HepG2 (cell line): ENCODE measurements around the gene PHOSPHO2. TPM values are rescaled to one million over a fixed set of nuclear protein-coding genes. Genes with fewer than 3 reads are reported as not detected.
A peak's percentile ranks its signal among the peaks of the same experiment; 100 is the strongest.

ENCODE experiments used
- ADNP ChIP-seq: sonication (generic); formaldehyde crosslinking; IDR thresholded peaks from 2 replicates; pipeline ENCODE4 v1.4.0; 2020; ENCODE audit warnings: missing genetic modification reagents
- BCL6 ChIP-seq: IDR thresholded peaks from 2 replicates; pipeline ENCODE4 v1.6.1; 2016; ENCODE audit warnings: missing genetic modification reagents, missing compliant biosample characterization
- BHLHE40 ChIP-seq: IDR thresholded peaks from 2 replicates; pipeline ENCODE4 v1.6.1; 2011; ENCODE audit warnings: low read length, improper control_type of control experiment
- GATAD2A ChIP-seq: IDR thresholded peaks from 2 replicates; pipeline ENCODE4 v1.6.1; 2016
- HNRNPLL ChIP-seq: fragments of 200-400 bp; formaldehyde crosslinking; IDR thresholded peaks from 2 replicates; pipeline ENCODE4 v1.6.1; 2017; ENCODE audit warnings: mild to moderate bottlenecking, low read depth, low read length; ENCODE audit not compliant: poor library complexity, severe bottlenecking
- KLF13 ChIP-seq: sonication (generic); formaldehyde crosslinking; IDR thresholded peaks from 2 replicates; pipeline ENCODE4 v1.4.0; 2020; ENCODE audit warnings: mild to moderate bottlenecking, missing genetic modification reagents
- MBD4 ChIP-seq: IDR thresholded peaks from 2 replicates; pipeline ENCODE4 v1.6.1; 2012; ENCODE audit warnings: low read length, inconsistent platforms, borderline replicate concordance
- RAD21 ChIP-seq: fragments of 450-650 bp; formaldehyde crosslinking; IDR thresholded peaks from 2 replicates; pipeline ENCODE4 v1.5.0; 2020; ENCODE audit warnings: mild to moderate bottlenecking
- SMC3 ChIP-seq: IDR thresholded peaks from 2 replicates; pipeline ENCODE4 v1.6.1; 2011; ENCODE audit warnings: low read length, improper control_type of control experiment
- SRF ChIP-seq: IDR thresholded peaks from 2 replicates; pipeline ENCODE4 v1.6.1; 2011; ENCODE audit warnings: mild to moderate bottlenecking, low read depth, low read length, moderate library complexity
- STAG1 ChIP-seq: sonication (generic); formaldehyde crosslinking; IDR thresholded peaks from 2 replicates; pipeline ENCODE4 v1.4.0; 2020; ENCODE audit warnings: missing genetic modification reagents
- ZNF350 ChIP-seq: sonication (generic); formaldehyde crosslinking; IDR thresholded peaks from 2 replicates; pipeline ENCODE4 v1.4.0; 2020; ENCODE audit warnings: mild to moderate bottlenecking, low read depth, missing genetic modification reagents, borderline replicate concordance
- ZNF367 ChIP-seq: sonication (generic); formaldehyde crosslinking; IDR thresholded peaks from 2 replicates; pipeline ENCODE4 v1.4.0; 2020; ENCODE audit warnings: missing genetic modification reagents, borderline replicate concordance
- ZNF850 ChIP-seq: sonication (generic); formaldehyde crosslinking; conservative IDR thresholded peaks from 2 replicates; pipeline ENCODE4 v1.9.0; 2021; ENCODE audit warnings: mild to moderate bottlenecking, missing genetic modification reagents
- ZSCAN22 ChIP-seq: sonication (generic); formaldehyde crosslinking; IDR thresholded peaks from 2 replicates; pipeline ENCODE4 v1.4.0; 2020; ENCODE audit warnings: mild to moderate bottlenecking, missing genetic modification reagents
- polyA plus RNA-seq, 8 experiments: library from polyadenylated mRNA; depleted of rRNA in 3 of 8; stranded (reverse) in 7 of 8; unstranded in 1 of 8; fragments of >200 nt; fragmentation: Illumina TruSeq in 4 of 8; extraction: Trizol in 4 of 8; gene quantifications; 2 replicates each; pipeline versions ENCODE4 v1.2.1 to v1.2.3, GENCODE V29; 2011 to 2016; ENCODE audit warnings: low read depth in 4 of 8, missing spikeins in 1 of 8, mixed read lengths in 1 of 8; ENCODE audit not compliant: insufficient read depth in 1 of 8
- total RNA-seq, 5 experiments: library from RNA; depleted of rRNA; stranded (reverse); fragments of >200 nt; fragmentation: Illumina TruSeq; extraction: Trizol; gene quantifications; 2 replicates each; pipeline ENCODE4 v1.2.3, GENCODE V29; 2016; ENCODE audit warnings: low read depth in 1 of 5
- TF ChIP-seq, protein P1 (sequence below): sonication (generic); formaldehyde crosslinking; IDR thresholded peaks from 2 replicates; pipeline ENCODE4 v1.5.0; 2020; ENCODE audit warnings: mild to moderate bottlenecking, missing genetic modification reagents, moderate library complexity
- TF ChIP-seq, protein P2 (sequence below): sonication (generic); formaldehyde crosslinking; IDR thresholded peaks from 2 replicates; pipeline ENCODE4 v1.5.1; 2020; ENCODE audit warnings: missing genetic modification reagents, mild to moderate bottlenecking, borderline replicate concordance
- TF ChIP-seq, protein P3 (sequence below): sonication (generic); formaldehyde crosslinking; IDR thresholded peaks from 2 replicates; pipeline ENCODE4 v1.8.0; 2022; ENCODE audit warnings: missing genetic modification reagents, mild to moderate bottlenecking, borderline replicate concordance

Gene PHOSPHO2
- total and polyA plus RNA-seq, 2 of the 13 experiments (the other 11 are each of a cell fraction or from before 2014, with no cell fraction given) = 6.1 to 11.4 TPM

DNA sequence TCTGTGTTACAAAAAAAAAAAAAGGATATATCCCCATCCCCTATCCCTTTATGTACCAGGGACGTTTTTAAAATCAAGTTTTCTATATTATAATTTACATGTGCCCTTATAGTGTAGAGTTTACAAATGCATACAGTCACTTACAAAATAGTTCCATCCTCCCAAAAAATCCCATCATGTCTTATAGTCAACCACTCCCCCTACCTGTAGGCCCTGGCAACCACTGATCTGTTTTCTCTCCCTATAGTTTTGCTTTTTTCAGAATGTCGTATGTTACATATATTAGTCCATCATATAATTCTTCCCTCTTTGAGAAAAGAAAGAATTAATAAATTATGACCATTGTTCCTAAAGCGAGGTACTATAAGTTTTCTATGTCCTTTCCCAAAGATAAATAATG lies 17.9 kb upstream of the PHOSPHO2 start (continued):
- TF ChIP-seq MBD4 (no peak), ADNP (CRISPR knock-in tag) (no peak), STAG1 (CRISPR knock-in tag) (peak; percentile 76), BCL6 (CRISPR knock-in tag) (no peak), ZNF350 (CRISPR knock-in tag) (no peak), GATAD2A (no peak), BHLHE40 (no peak), ZSCAN22 (no peak), SRF (no peak), ZNF850 (CRISPR knock-in tag) (no peak), ZNF367 (CRISPR knock-in tag) (no peak), RAD21 (CRISPR knock-in tag) (peak; percentile 60; the same call in 1 of the 2 replicates), SMC3 (peak; percentile 62), KLF13 (CRISPR knock-in tag) (no peak), HNRNPLL (no peak)
- TF ChIP-seq, protein P1, sequence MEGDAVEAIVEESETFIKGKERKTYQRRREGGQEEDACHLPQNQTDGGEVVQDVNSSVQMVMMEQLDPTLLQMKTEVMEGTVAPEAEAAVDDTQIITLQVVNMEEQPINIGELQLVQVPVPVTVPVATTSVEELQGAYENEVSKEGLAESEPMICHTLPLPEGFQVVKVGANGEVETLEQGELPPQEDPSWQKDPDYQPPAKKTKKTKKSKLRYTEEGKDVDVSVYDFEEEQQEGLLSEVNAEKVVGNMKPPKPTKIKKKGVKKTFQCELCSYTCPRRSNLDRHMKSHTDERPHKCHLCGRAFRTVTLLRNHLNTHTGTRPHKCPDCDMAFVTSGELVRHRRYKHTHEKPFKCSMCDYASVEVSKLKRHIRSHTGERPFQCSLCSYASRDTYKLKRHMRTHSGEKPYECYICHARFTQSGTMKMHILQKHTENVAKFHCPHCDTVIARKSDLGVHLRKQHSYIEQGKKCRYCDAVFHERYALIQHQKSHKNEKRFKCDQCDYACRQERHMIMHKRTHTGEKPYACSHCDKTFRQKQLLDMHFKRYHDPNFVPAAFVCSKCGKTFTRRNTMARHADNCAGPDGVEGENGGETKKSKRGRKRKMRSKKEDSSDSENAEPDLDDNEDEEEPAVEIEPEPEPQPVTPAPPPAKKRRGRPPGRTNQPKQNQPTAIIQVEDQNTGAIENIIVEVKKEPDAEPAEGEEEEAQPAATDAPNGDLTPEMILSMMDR = peak; percentile 56
- TF ChIP-seq, protein P2, sequence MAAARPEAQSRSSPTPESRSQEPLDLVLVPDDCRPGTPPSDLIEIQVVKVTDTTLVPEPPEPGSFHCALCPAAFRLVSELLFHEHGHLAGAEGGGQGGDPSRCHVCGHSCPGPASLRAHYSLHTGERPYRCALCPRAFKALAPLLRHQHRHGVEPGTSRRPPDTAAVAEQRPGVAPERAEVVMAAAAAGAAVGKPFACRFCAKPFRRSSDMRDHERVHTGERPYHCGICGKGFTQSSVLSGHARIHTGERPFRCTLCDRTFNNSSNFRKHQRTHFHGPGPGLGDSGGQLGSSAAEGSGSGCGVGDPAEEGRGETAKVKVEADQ (CRISPR knock-in tag) = no peak
- TF ChIP-seq, protein P3, sequence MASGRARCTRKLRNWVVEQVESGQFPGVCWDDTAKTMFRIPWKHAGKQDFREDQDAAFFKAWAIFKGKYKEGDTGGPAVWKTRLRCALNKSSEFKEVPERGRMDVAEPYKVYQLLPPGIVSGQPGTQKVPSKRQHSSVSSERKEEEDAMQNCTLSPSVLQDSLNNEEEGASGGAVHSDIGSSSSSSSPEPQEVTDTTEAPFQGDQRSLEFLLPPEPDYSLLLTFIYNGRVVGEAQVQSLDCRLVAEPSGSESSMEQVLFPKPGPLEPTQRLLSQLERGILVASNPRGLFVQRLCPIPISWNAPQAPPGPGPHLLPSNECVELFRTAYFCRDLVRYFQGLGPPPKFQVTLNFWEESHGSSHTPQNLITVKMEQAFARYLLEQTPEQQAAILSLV = no peak
- TF ChIP-seq, all 625 proteins: peak for 5
